Type B pancreatic cell (in vitro differentiated cells): ENCODE data around the gene PATZ1. TPM values are rescaled to one million over a fixed set of nuclear protein-coding genes. Genes with fewer than 3 reads are reported as not detected.

ENCODE experiments used
- DNase-seq: peaks from one replicate; pipeline ENCODE4 v3.0.0; 2021; ENCODE audit warnings: mixed read lengths; ENCODE audit not compliant: unreplicated experiment; ENCODE audit errors: extremely low spot score
- H3K27ac Mint-ChIP-seq: 2 replicates; pipeline ENCODE4 v1.8.0; 2021; ENCODE audit warnings: mild to moderate bottlenecking, mixed read lengths
- H3K27me3 Mint-ChIP-seq: 2 replicates; pipeline ENCODE4 v1.8.0; 2021; ENCODE audit warnings: mixed read lengths
- H3K36me3 Mint-ChIP-seq: 2 replicates; pipeline ENCODE4 v1.8.0; 2021; ENCODE audit warnings: mixed read lengths
- H3K4me1 Mint-ChIP-seq: one replicate; pipeline ENCODE4 v1.8.0; 2021; ENCODE audit warnings: mixed read lengths; ENCODE audit not compliant: unreplicated experiment
- H3K4me3 Mint-ChIP-seq: 2 replicates; pipeline ENCODE4 v1.8.0; 2021; ENCODE audit warnings: mild to moderate bottlenecking, mixed read lengths
- H3K9me3 Mint-ChIP-seq: 2 replicates; pipeline ENCODE4 v1.8.0; 2021; ENCODE audit warnings: mixed read lengths
- total RNA-seq: library from RNA; stranded (reverse); gene quantifications from 2 replicates; pipeline ENCODE4 v1.2.1, GENCODE V29; 2021; ENCODE audit warnings: low replicate concordance
- TF ChIP-seq, protein P1 (sequence below): fragments of 200-600 bp; sonication (generic); conservative IDR thresholded peaks from 2 replicates; pipeline ENCODE4 v1.5.0; 2021; ENCODE audit warnings: antibody characterized with exemption, mild to moderate bottlenecking

The PATZ1 gene
- total RNA-seq, 1 donor from 2014 or later = 57.8 TPM

DNA sequence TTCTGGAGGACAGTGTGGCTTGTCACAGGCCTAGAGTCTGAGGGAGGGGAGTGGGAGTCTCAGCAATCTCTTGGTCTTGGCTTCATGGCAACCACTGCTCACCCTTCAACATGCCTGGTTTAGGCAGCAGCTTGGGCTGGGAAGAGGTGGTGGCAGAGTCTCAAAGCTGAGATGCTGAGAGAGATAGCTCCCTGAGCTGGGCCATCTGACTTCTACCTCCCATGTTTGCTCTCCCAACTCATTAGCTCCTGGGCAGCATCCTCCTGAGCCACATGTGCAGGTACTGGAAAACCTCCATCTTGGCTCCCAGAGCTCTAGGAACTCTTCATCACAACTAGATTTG, 66.8 kb downstream of the PATZ1 start:
- peaks cover 15% of the 10 kb centered on the region for H3K36me3 Mint-ChIP-seq
- no peaks in the 10 kb centered on the region for H3K9me3 Mint-ChIP-seq
- no peak overlapping the region for H3K4me3 Mint-ChIP-seq
- peaks cover 14% of the 10 kb centered on the region for H3K4me1 Mint-ChIP-seq
- TF ChIP-seq, protein P1, sequence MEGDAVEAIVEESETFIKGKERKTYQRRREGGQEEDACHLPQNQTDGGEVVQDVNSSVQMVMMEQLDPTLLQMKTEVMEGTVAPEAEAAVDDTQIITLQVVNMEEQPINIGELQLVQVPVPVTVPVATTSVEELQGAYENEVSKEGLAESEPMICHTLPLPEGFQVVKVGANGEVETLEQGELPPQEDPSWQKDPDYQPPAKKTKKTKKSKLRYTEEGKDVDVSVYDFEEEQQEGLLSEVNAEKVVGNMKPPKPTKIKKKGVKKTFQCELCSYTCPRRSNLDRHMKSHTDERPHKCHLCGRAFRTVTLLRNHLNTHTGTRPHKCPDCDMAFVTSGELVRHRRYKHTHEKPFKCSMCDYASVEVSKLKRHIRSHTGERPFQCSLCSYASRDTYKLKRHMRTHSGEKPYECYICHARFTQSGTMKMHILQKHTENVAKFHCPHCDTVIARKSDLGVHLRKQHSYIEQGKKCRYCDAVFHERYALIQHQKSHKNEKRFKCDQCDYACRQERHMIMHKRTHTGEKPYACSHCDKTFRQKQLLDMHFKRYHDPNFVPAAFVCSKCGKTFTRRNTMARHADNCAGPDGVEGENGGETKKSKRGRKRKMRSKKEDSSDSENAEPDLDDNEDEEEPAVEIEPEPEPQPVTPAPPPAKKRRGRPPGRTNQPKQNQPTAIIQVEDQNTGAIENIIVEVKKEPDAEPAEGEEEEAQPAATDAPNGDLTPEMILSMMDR = no peak
- H3K27me3 Mint-ChIP-seq = no peaks in the 10 kb centered on the region
- peak overlapping the region; percentile 39 for H3K27ac Mint-ChIP-seq
- no peak for DNase-seq

DNA sequence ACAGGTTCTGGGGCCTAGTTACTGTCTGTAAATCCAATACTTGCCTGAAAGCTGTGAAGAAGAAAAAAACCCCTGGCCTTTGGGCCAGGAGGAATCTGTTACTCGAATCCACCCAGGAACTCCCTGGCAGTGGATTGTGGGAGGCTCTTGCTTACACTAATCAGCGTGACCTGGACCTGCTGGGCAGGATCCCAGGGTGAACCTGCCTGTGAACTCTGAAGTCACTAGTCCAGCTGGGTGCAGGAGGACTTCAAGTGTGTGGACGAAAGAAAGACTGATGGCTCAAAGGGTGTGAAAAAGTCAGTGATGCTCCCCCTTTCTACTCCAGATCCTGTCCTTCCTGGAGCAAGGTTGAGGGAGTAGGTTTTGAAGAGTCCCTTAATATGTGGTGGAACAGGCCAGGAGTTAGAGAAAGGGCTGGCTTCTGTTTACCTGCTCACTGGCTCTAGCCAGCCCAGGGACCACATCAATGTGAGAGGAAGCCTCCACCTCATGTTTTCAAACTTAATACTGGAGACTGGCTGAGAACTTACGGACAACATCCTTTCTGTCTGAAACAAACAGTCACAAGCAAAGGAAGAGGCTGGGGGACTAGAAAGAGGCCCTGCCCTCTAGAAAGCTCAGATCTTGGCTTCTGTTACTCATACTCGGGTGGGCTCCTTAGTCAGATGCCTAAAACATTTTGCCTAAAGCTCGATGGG, 67.4 kb downstream of the PATZ1 start:
- no peaks in the 10 kb centered on the region for H3K27me3 Mint-ChIP-seq
- H3K36me3 Mint-ChIP-seq = peaks cover 18% of the 10 kb centered on the region
- H3K27ac Mint-ChIP-seq = peak overlapping the region; percentile 39
- no peak overlapping the region for H3K4me3 Mint-ChIP-seq
- TF ChIP-seq, protein P1 = no peak
- H3K9me3 Mint-ChIP-seq = no peaks in the 10 kb centered on the region
- H3K4me1 Mint-ChIP-seq = peaks cover 11% of the 10 kb centered on the region
- no peak for DNase-seq

DNA sequence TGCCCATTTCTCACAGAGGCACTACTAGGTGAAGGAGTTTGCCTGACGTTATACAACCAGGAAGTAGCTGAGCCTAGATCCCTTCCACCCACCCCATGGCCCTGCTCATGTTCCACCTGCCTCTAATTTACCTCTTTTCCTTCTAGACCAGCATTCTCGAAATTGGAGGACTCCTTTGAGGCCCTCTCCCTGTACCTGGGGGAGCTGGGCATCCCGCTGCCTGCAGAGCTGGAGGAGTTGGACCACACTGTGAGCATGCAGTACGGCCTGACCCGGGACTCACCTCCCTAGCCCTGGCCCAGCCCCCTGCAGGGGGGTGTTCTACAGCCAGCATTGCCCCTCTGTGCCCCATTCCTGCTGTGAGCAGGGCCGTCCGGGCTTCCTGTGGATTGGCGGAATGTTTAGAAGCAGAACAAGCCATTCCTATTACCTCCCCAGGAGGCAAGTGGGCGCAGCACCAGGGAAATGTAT, 68.0 kb downstream of the PATZ1 start:
- no peak for DNase-seq
- Mint-ChIP-seq H3K27ac (peak overlapping the region; percentile 39), H3K27me3 (no peaks in the 10 kb centered on the region), H3K4me1 (peaks cover 10% of the 10 kb centered on the region), H3K9me3 (no peaks in the 10 kb centered on the region), H3K4me3 (no peak overlapping the region), H3K36me3 (peaks cover 18% of the 10 kb centered on the region)
- TF ChIP-seq, protein P1 = no peak

DNA sequence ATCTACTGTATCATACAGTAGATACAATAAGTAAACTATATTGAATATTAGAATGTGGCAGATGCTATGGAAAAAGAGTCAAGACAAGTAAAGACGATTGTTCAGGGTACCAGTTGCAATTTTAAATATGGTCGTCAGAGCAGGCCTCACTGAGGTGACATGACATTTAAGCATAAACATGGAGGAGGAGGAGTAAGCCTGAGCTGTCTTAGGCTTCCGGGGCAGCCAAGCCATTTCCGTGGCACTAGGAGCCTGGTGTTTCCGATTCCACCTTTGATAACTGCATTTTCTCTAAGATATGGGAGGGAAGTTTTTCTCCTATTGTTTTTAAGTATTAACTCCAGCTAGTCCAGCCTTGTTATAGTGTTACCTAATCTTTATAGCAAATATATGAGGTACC, 68.4 kb downstream of the PATZ1 start:
- Mint-ChIP-seq H3K27me3 (no peaks in the 10 kb centered on the region), H3K9me3 (no peaks in the 10 kb centered on the region), H3K4me3 (no peak overlapping the region), H3K27ac (peak overlapping the region; percentile 39), H3K4me1 (peaks cover 7% of the 10 kb centered on the region), H3K36me3 (peaks cover 18% of the 10 kb centered on the region)
- TF ChIP-seq, protein P1 = no peak
- DNase-seq = no peak

DNA sequence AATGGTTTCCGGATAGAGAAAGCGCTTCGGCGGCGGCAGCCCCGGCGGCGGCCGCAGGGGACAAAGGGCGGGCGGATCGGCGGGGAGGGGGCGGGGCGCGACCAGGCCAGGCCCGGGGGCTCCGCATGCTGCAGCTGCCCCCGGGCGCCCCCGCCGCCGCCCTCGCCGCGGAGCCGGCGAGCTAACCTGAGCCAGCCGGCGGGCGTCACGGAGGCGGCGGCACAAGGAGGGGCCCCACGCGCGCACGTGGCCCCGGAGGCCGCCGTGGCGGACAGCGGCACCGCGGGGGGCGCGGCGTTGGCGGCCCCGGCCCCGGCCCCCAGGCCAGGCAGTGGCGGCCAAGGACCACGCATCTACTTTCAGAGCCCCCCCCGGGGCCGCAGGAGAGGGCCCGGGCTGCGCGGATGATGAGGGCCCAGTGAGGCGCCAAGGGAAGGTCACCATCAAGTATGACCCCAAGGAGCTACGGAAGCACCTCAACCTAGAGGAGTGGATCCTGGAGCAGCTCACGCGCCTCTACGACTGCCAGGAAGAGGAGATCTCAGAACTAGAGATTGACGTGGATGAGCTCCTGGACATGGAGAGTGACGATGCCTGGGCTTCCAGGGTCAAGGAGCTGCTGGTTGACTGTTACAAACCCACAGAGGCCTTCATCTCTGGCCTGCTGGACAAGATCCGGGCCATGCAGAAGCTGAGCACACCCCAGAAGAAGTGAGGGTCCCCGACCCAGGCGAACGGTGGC, 69.5 kb downstream of the PATZ1 start:
- no peak overlapping the region for H3K4me3 Mint-ChIP-seq
- no peaks in the 10 kb centered on the region for H3K27me3 Mint-ChIP-seq
- H3K36me3 Mint-ChIP-seq = peaks cover 18% of the 10 kb centered on the region
- DNase-seq = no peak
- peaks cover 7% of the 10 kb centered on the region for H3K4me1 Mint-ChIP-seq
- H3K9me3 Mint-ChIP-seq = no peaks in the 10 kb centered on the region
- TF ChIP-seq, protein P1 = no peak
- no peak overlapping the region for H3K27ac Mint-ChIP-seq

Other genes with a start within 250 kb of the PATZ1 start
- 13.7 and 22.4 TPM in 2 replicates for gene SELENOM, start 238.8 kb downstream of the PATZ1 start, total RNA-seq
- gene INPP5J, start 223.4 kb downstream of the PATZ1 start, total RNA-seq = 8.7 and 9.3 TPM in 2 replicates
- gene PLA2G3, start 205.8 kb downstream of the PATZ1 start, total RNA-seq = 0.14 and 0.75 TPM in 2 replicates
- 32.6 and 41.2 TPM in 2 replicates for gene RNF185, start 186.2 kb downstream of the PATZ1 start, total RNA-seq
- 46.6 and 127 TPM in 2 replicates for gene LIMK2, start 134.0 kb downstream of the PATZ1 start, total RNA-seq
- gene PIK3IP1, start 53.9 kb downstream of the PATZ1 start, total RNA-seq = 21.0 and 36.8 TPM in 2 replicates
- gene DRG1, start 53.3 kb upstream of the PATZ1 start, total RNA-seq = 72.9 and 74.1 TPM in 2 replicates
- 38.8 and 42.6 TPM in 2 replicates for gene EIF4ENIF1, start 143.5 kb upstream of the PATZ1 start, total RNA-seq
- 28.7 and 50.3 TPM in 2 replicates for gene SFI1, start 150.2 kb upstream of the PATZ1 start, total RNA-seq